SH-SY5Y (cell line): ENCODE results near the gene METTL25.

Source experiments
- GATA2 ChIP-seq: IDR thresholded peaks from 2 replicates; pipeline ENCODE4 v1.6.1; 2011; ENCODE audit warnings: mild to moderate bottlenecking, low read depth, low read length
- GATA3 ChIP-seq: IDR thresholded peaks from 2 replicates; pipeline ENCODE4 v1.6.1; 2011; ENCODE audit warnings: low read depth, mild to moderate bottlenecking, low read length, moderate library complexity

DNA sequence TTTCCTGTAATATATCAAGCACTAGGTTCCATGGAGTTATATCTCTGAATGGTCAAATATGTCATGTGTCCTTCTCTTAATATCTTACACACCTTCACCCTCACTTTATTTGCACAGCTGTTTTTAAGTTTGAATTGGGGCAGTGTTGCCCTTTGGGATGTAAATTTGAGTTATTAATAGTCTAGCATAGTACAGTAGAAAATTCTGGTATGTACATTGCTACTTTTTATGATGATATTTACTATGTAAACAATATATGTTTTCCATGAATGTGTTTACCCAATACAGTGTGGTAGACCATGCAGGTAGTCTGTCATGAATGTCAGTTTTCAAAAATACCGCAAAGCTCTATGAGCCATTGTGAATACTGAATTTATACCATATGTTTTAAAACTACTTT is 50.5 kb downstream of the METTL25 start:
- TF ChIP-seq GATA3 (no peak), GATA2 (no peak)
